ENCODE data around the gene EIF2S3. TPM values are rescaled to one million over a fixed set of nuclear protein-coding genes. Genes with fewer than 3 reads are reported as not detected.

EIF2S3 gene
- total and polyA plus RNA-seq, 2 of the 13 experiments (the other 11 are each of a cell fraction or from before 2014, with no cell fraction given) = 61.0 to 183 TPM

- TF ChIP-seq CTCF (CRISPR knock-in tag; IDR thresholded peaks at IDR 0.05) (peak; percentile 62), MLXIP (CRISPR knock-in tag; IDR thresholded peaks at IDR 0.05; ENCODE audit: borderline replicate concordance) (no peak), GABPB1 (CRISPR knock-in tag; IDR thresholded peaks at IDR 0.05) (no peak), ZNF770 (CRISPR knock-in tag; IDR thresholded peaks at IDR 0.05) (peak; percentile 96), GLMP (CRISPR knock-in tag; IDR thresholded peaks at IDR 0.05; ENCODE audit: borderline replicate concordance) (no peak), POLR2G (IDR thresholded peaks at IDR 0.05; ENCODE audit: low read depth, low read length) (0 out of 2 replicates have a peak, but pooled peaks have one; percentile 32), KLF6 (CRISPR knock-in tag; IDR thresholded peaks at IDR 0.05) (no peak), ZNF776 (CRISPR knock-in tag; IDR thresholded peaks at IDR 0.05) (no peak), ZNF180 (CRISPR knock-in tag; IDR thresholded peaks at IDR 0.05; ENCODE audit: borderline replicate concordance, low read depth) (no peak), MED1 (CRISPR knock-in tag; IDR thresholded peaks at IDR 0.05) (0 out of 2 replicates have a peak, but pooled peaks have one; percentile 14), LBX2 (CRISPR knock-in tag; IDR thresholded peaks at IDR 0.05; ENCODE audit: borderline replicate concordance) (no peak), ZNF263 (CRISPR knock-in tag; IDR thresholded peaks at IDR 0.05) (peak; percentile 73; the same call in 1 of the 2 replicates), ZNF224 (CRISPR knock-in tag; IDR thresholded peaks at IDR 0.05) (no peak), PHF21A (CRISPR knock-in tag; IDR thresholded peaks at IDR 0.05) (0 out of 2 replicates have a peak, but pooled peaks have one; percentile 32), EZH2 (conservative IDR thresholded peaks at IDR 0.05; ENCODE audit: low read depth, low read length) (no peak), BCLAF1 (IDR thresholded peaks at IDR 0.05) (no peak), NONO (IDR thresholded peaks at IDR 0.05) (no peak), NONO (CRISPR knock-in tag; conservative IDR thresholded peaks at IDR 0.05) (no peak)
These were observed 27.0 kb downstream of the EIF2S3 start (continued) for GRCh38 chrX:24081661-24082154.
